ENCODE results near the gene MAG.

The MAG gene

GRCh38 chr19:35351411-35352176 is 59.6 kb downstream of the MAG start:
- TF ChIP-seq, protein P1, sequence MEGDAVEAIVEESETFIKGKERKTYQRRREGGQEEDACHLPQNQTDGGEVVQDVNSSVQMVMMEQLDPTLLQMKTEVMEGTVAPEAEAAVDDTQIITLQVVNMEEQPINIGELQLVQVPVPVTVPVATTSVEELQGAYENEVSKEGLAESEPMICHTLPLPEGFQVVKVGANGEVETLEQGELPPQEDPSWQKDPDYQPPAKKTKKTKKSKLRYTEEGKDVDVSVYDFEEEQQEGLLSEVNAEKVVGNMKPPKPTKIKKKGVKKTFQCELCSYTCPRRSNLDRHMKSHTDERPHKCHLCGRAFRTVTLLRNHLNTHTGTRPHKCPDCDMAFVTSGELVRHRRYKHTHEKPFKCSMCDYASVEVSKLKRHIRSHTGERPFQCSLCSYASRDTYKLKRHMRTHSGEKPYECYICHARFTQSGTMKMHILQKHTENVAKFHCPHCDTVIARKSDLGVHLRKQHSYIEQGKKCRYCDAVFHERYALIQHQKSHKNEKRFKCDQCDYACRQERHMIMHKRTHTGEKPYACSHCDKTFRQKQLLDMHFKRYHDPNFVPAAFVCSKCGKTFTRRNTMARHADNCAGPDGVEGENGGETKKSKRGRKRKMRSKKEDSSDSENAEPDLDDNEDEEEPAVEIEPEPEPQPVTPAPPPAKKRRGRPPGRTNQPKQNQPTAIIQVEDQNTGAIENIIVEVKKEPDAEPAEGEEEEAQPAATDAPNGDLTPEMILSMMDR (IDR thresholded peaks at IDR 0.05; ENCODE audit: borderline replicate concordance, control extremely low read depth, extremely low read depth, insufficient read depth, missing control alignments), result no peak
- DNase-seq (ENCODE audit: low spot score), result peak; percentile 26
- in situ Hi-C loops (cut with MboI; ENCODE audit: low sequenced_read_pairs, unreplicated experiment), result loop anchor here (10.0 kb wide), 2 partner anchors 113 to 143 kb away; partner anchors contain the start of gene KRTDAP

DNA sequence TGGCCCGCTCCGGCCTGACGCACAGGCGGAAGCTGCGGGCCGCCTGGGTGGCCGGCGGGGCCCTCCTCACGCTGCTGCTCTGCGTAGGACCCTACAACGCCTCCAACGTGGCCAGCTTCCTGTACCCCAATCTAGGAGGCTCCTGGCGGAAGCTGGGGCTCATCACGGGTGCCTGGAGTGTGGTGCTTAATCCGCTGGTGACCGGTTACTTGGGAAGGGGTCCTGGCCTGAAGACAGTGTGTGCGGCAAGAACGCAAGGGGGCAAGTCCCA is 60.2 kb downstream of the MAG start:
- TF ChIP-seq, protein P1 (IDR thresholded peaks at IDR 0.05; ENCODE audit: borderline replicate concordance, control extremely low read depth, extremely low read depth, insufficient read depth, missing control alignments), result no peak
- in situ Hi-C loops (cut with MboI; ENCODE audit: low sequenced_read_pairs, unreplicated experiment), result loop anchor here (10.0 kb wide), 2 partner anchors 113 to 143 kb away; partner anchors contain the start of gene KRTDAP
- DNase-seq (ENCODE audit: low spot score), result no peak

GRCh38 chr19:35352448-35353304 is 60.7 kb downstream of the MAG start:
- in situ Hi-C loops (cut with MboI; ENCODE audit: low sequenced_read_pairs, unreplicated experiment), result loop anchor here (10.0 kb wide), 2 partner anchors 112 to 142 kb away; partner anchors contain the start of gene KRTDAP
- peak; percentile 84 for DNase-seq (ENCODE audit: low spot score)
- TF ChIP-seq, protein P1 (IDR thresholded peaks at IDR 0.05; ENCODE audit: borderline replicate concordance, control extremely low read depth, extremely low read depth, insufficient read depth, missing control alignments), result peak; percentile 84

- in situ Hi-C loops (cut with MboI; ENCODE audit: low sequenced_read_pairs, unreplicated experiment), result loop anchor here (10.0 kb wide), 2 partner anchors 111 to 141 kb away; partner anchors contain the start of gene KRTDAP
- DNase-seq (ENCODE audit: low spot score), result no peak
- TF ChIP-seq, protein P1 (IDR thresholded peaks at IDR 0.05; ENCODE audit: borderline replicate concordance, control extremely low read depth, extremely low read depth, insufficient read depth, missing control alignments), result no peak
These were observed 61.7 kb downstream of the MAG start for GRCh38 chr19:35353635-35354034.

DNA sequence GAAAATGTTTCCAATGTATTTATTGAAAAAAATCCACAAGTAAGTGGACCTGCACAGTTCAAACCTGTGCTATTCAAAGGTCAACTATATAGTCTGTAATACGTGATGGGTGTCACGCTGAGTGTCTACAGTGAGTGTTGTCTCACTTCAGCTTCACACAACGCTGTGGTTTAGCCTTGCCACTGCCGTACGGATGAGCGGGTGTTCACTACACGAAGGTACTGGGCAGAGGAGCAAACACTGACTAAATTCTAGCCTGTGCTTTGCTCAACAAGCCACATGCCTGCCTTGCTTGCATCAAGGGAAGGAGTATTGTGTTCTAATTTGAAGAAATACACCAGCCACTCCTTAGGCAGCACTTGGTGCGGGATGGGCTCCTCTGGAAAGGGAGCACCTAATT is 62.9 kb downstream of the MAG start:
- in situ Hi-C loops (cut with MboI; ENCODE audit: low sequenced_read_pairs, unreplicated experiment), result loop anchor here (10.0 kb wide), 2 partner anchors 110 to 140 kb away; partner anchors contain the start of gene KRTDAP
- TF ChIP-seq, protein P1 (IDR thresholded peaks at IDR 0.05; ENCODE audit: borderline replicate concordance, control extremely low read depth, extremely low read depth, insufficient read depth, missing control alignments), result no peak
- DNase-seq (ENCODE audit: low spot score), result peak; percentile 13

GRCh38 chr19:35355791-35356460 is 64.0 kb downstream of the MAG start:
- TF ChIP-seq, protein P1 (IDR thresholded peaks at IDR 0.05; ENCODE audit: borderline replicate concordance, control extremely low read depth, extremely low read depth, insufficient read depth, missing control alignments), result no peak
- in situ Hi-C loops (cut with MboI; ENCODE audit: low sequenced_read_pairs, unreplicated experiment), result loop anchor here (10.0 kb wide), 2 partner anchors 109 to 139 kb away; partner anchors contain the start of gene KRTDAP
- peak; percentile 8 for DNase-seq (ENCODE audit: low spot score)
